Renal pelvis (tissue), 4 donors: ENCODE measurements around the gene YJEFN3. TPM values are rescaled to one million over a fixed set of nuclear protein-coding genes. Genes with fewer than 3 reads are reported as not detected.

Source experiments
- DNase-seq: peaks from one replicate; pipeline ENCODE4 v3.0.0-alpha.2; 2013
- polyA plus RNA-seq, 3 donors: library from polyadenylated mRNA; unstranded; fragments of 120-200 nt; gene quantifications; one replicate each; pipeline ENCODE4 v1.2.1, GENCODE V29; 2013; ENCODE audit not compliant: insufficient read length in 3 of 3

The YJEFN3 gene
- polyA plus RNA-seq, 3 donors: 5.5 to 15.2 (median 12.4) TPM

- no peak for DNase-seq
Measured at GRCh38 chr19:19538061-19538784, 9.5 kb downstream of the YJEFN3 start, which contains the start of gene CILP2. Gene CILP2 (plus strand): TSS chr19:19538265. CDS start chr19:19538350, 85 bp downstream.

GRCh38 chr19:19538785-19539166, 10.1 kb downstream of the YJEFN3 start:
- DNase-seq: no peak

GRCh38 chr19:19539698-19540063, 11.0 kb downstream of the YJEFN3 start:
- DNase-seq: no peak

GRCh38 chr19:19540064-19540714, 11.5 kb downstream of the YJEFN3 start:
- no peak for DNase-seq

- no peak for DNase-seq
Measured at GRCh38 chr19:19540715-19541515, 12.2 kb downstream of the YJEFN3 start.

- no peak for DNase-seq
Measured at GRCh38 chr19:19541616-19542015, 12.9 kb downstream of the YJEFN3 start.

- no peak for DNase-seq
Measured at GRCh38 chr19:19542507-19542906, 13.8 kb downstream of the YJEFN3 start.

- DNase-seq: no peak
Measured at GRCh38 chr19:19543101-19543500, 14.4 kb downstream of the YJEFN3 start.

- no peak for DNase-seq
Measured at GRCh38 chr19:19543640-19544039, 14.9 kb downstream of the YJEFN3 start.

- no peak for DNase-seq
Measured at GRCh38 chr19:19544257-19544953, 15.7 kb downstream of the YJEFN3 start.

GRCh38 chr19:19544954-19545591, 16.4 kb downstream of the YJEFN3 start:
- DNase-seq: no peak

- no peak for DNase-seq
Measured at GRCh38 chr19:19545707-19546106, 17.0 kb downstream of the YJEFN3 start.

- DNase-seq: no peak
Measured at GRCh38 chr19:19546751-19547162, 18.0 kb downstream of the YJEFN3 start.

- DNase-seq: no peak
Measured at GRCh38 chr19:19547674-19548336, 19.1 kb downstream of the YJEFN3 start.

- DNase-seq: no peak
Measured at GRCh38 chr19:19548915-19549759, 20.4 kb downstream of the YJEFN3 start.

GRCh38 chr19:19549804-19550464, 21.2 kb downstream of the YJEFN3 start:
- DNase-seq: no peak

GRCh38 chr19:19550485-19550929, 21.8 kb downstream of the YJEFN3 start:
- DNase-seq: no peak

GRCh38 chr19:19550972-19551852, 22.5 kb downstream of the YJEFN3 start:
- no peak for DNase-seq
